Measurements from ENCODE around the gene SLC47A1.
"Not testable (repeated sequence)": the region's sequence is repeated elsewhere in the genome, so short reads cannot be mapped to it uniquely, and the experiment has no call there.

The SLC47A1 gene

GRCh38 chr17:19533718-19534561 is at the start of gene SLC47A1:
TSS of gene SLC47A1 (plus strand) at chr17:19533854. CDS start at chr17:19533940, 86 bp downstream.
- peak; percentile 55 for DNase-seq

- DNase-seq, result peak; percentile 29
Observed at GRCh38 chr17:19485800-19486340, 47.8 kb upstream of the SLC47A1 start.

- no peak for DNase-seq
Observed at GRCh38 chr17:19486351-19487023, 47.2 kb upstream of the SLC47A1 start.

- DNase-seq, result no peak
Observed at GRCh38 chr17:19487024-19487600, 46.5 kb upstream of the SLC47A1 start.

GRCh38 chr17:19492141-19492540 is 41.5 kb upstream of the SLC47A1 start:
- DNase-seq, result peak; percentile 96

- no peak for DNase-seq
Observed at GRCh38 chr17:19494961-19495806, 38.5 kb upstream of the SLC47A1 start.

GRCh38 chr17:19495828-19496528 is 37.7 kb upstream of the SLC47A1 start:
- DNase-seq, result no peak

- DNase-seq, result no peak
Observed at GRCh38 chr17:19497624-19498023, 36.0 kb upstream of the SLC47A1 start.

GRCh38 chr17:19501219-19501618 is 32.4 kb upstream of the SLC47A1 start:
- no peak for DNase-seq

- no peak for DNase-seq
Observed at GRCh38 chr17:19502517-19502916, 31.1 kb upstream of the SLC47A1 start.

GRCh38 chr17:19505561-19505960 is 28.1 kb upstream of the SLC47A1 start:
- not testable (repeated sequence) for DNase-seq

- DNase-seq, result peak; percentile 95
Observed at GRCh38 chr17:19507775-19508576, 25.7 kb upstream of the SLC47A1 start.

GRCh38 chr17:19508577-19508867 is 25.1 kb upstream of the SLC47A1 start:
- no peak for DNase-seq

GRCh38 chr17:19509281-19509852 is 24.3 kb upstream of the SLC47A1 start:
- not testable (repeated sequence) for DNase-seq

GRCh38 chr17:19510903-19511302 is 22.8 kb upstream of the SLC47A1 start:
- peak; percentile 26 for DNase-seq

GRCh38 chr17:19513897-19514488 is 19.7 kb upstream of the SLC47A1 start:
- peak; percentile 85 for DNase-seq

- DNase-seq, result no peak
Observed at GRCh38 chr17:19517699-19518098, 16.0 kb upstream of the SLC47A1 start.

GRCh38 chr17:19519388-19520291 is 14.0 kb upstream of the SLC47A1 start:
- DNase-seq, result peak; percentile 56

- DNase-seq, result no peak
Observed at GRCh38 chr17:19520641-19521040, 13.0 kb upstream of the SLC47A1 start.
